ENCODE results near the gene PTPRR. TPM values are rescaled to one million over a fixed set of nuclear protein-coding genes. Genes with fewer than 3 reads are reported as not detected.
A peak's percentile ranks its signal among the peaks of the same experiment; 100 is the strongest.

PTPRR gene
- total and polyA plus RNA-seq, 2 of the 4 experiments (the other 2 are of a cell fraction), result 0.18 to 0.21 TPM

DNA sequence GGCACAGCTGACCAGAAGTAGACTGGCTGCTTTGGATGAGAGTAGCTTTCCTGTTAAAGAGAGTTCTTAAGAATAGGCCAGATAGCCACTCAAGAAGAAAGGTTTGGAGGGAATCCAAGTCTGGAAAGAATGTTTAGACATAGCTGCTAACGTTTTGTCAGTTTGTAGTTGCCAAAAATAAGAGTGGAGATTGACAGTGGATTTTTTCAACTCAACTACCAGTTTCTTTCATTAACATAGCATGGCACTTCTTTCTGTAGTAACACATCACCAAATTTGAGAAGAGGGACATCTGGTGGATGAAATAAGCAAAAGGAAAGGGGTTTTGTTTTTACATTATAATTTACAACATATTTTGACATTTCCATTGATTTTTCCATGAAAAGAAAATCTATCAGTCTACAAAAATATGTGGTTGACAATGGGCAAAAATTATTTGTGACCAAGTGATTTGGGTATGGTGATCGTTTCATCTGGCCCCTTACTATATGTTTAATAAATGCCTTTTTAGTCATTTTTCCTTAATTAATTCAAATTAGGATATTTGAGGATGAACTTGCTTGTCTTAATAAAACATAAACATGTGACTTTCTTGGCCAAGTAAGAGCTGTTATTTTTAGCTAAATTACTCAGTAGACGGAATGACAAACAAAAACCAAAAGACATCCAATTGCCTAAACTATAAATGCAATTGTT lies 71.1 kb downstream of the PTPRR start:
- DNase-seq, result peak; percentile 0
- no CpG with 5 or more reads among the region's 3 CpGs for WGBS, 2 experiments (ENCODE audit: extremely low coverage in 2 of 2, insufficient read length in 1 of 2)
- Histone ChIP-seq H3K9me1 (ENCODE audit: insufficient read depth, low read length) (no peaks in the 10 kb centered on the region), H4K8ac (ENCODE audit: low read depth in 2 of 2, low read length in 2 of 2) (no peak overlapping the region), H3K23ac (ENCODE audit: low read depth, low read length) (no peak overlapping the region), H3K36me3 (ENCODE audit: control insufficient read depth, insufficient read depth, low read length) (no peaks in the 10 kb centered on the region), H3K4me2 (ENCODE audit: low read depth, low read length) (no peak overlapping the region), H2AK5ac (ENCODE audit: low read depth, low read length) (no peak overlapping the region), H3K27ac (ENCODE audit: insufficient read depth, low read length) (no peak overlapping the region), H3K79me1 (ENCODE audit: low read depth in 1 of 2, low read length in 2 of 2) (no peaks in the 10 kb centered on the region), H2BK5ac (ENCODE audit: low read depth, low read length, poor library complexity, severe bottlenecking) (no peak overlapping the region), H3K56ac (ENCODE audit: extremely low read depth, insufficient read depth, low read length) (no peak overlapping the region), H2AK9ac (replicated peaks; ENCODE audit: low read depth, low read length, poor library complexity) (no peak overlapping the region), H3K27me3 (ENCODE audit: control insufficient read depth, insufficient read depth, low read length) (no peaks in the 10 kb centered on the region), H3K4me3 (ENCODE audit: insufficient read depth, low read depth, low read length) (no peak overlapping the region), H4K20me1 (ENCODE audit: insufficient read depth, low read length) (no peaks in the 10 kb centered on the region), H2BK120ac (ENCODE audit: low read depth, low read length) (no peak overlapping the region), H4K5ac (ENCODE audit: low read depth, low read length) (no peak overlapping the region), H2BK15ac (ENCODE audit: low read depth, low read length) (no peak overlapping the region), H4K91ac (ENCODE audit: insufficient read depth, low read depth, low read length) (no peak overlapping the region), H3K18ac (ENCODE audit: low read depth, low read length) (no peak overlapping the region), H2BK20ac (ENCODE audit: low read depth, low read length) (no peak overlapping the region), H3K9me3 (ENCODE audit: control insufficient read depth, insufficient read depth, low read length) (no peaks in the 10 kb centered on the region), H2AFZ (replicated peaks; ENCODE audit: low read length, poor library complexity) (no peak overlapping the region), H3K4me1 (ENCODE audit: control insufficient read depth, insufficient read depth, low read length) (no peaks in the 10 kb centered on the region), H3K4ac (ENCODE audit: low read depth, low read length) (no peak overlapping the region), H3K14ac (replicated peaks; ENCODE audit: low read depth, low read length) (no peak overlapping the region), H3K9ac (ENCODE audit: low read depth, low read length) (no peak overlapping the region)
- POLR2A ChIA-PET (ENCODE audit: unreplicated experiment), result no interaction called here
- CTCF ChIA-PET, result interaction anchor here (0.5 kb wide), 1 partner anchor 549 kb away, joined by 3 read pairs; no protein-coding TSS in a partner anchor
- BruUV-seq (replicated peaks), result no TSS peak
- TF ChIP-seq MAFK (IDR thresholded peaks at IDR 0.05; ENCODE audit: low read depth, low read length) (no peak), CEBPB (IDR thresholded peaks at IDR 0.05; ENCODE audit: low read depth, low read length) (no peak), RAD21 (IDR thresholded peaks at IDR 0.05; ENCODE audit: low read length) (no peak), SMC3 (IDR thresholded peaks at IDR 0.05; ENCODE audit: low read depth, low read length) (peak; percentile 14; the same call in 1 of the 2 replicates)
- TF ChIP-seq, protein P1, sequence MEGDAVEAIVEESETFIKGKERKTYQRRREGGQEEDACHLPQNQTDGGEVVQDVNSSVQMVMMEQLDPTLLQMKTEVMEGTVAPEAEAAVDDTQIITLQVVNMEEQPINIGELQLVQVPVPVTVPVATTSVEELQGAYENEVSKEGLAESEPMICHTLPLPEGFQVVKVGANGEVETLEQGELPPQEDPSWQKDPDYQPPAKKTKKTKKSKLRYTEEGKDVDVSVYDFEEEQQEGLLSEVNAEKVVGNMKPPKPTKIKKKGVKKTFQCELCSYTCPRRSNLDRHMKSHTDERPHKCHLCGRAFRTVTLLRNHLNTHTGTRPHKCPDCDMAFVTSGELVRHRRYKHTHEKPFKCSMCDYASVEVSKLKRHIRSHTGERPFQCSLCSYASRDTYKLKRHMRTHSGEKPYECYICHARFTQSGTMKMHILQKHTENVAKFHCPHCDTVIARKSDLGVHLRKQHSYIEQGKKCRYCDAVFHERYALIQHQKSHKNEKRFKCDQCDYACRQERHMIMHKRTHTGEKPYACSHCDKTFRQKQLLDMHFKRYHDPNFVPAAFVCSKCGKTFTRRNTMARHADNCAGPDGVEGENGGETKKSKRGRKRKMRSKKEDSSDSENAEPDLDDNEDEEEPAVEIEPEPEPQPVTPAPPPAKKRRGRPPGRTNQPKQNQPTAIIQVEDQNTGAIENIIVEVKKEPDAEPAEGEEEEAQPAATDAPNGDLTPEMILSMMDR (conservative IDR thresholded peaks at IDR 0.05; ENCODE audit: low read depth, low read length), result peak; percentile 33
- dilution Hi-C loops (cut with HindIII; ENCODE audit: low sequenced_read_pairs, unreplicated experiment) (no loop called here), intact Hi-C loops (cut with micrococcal nuclease) (loop anchor here (5.0 kb wide), 1 partner anchor 1923 kb away; no protein-coding TSS in a partner anchor), in situ Hi-C loops (cut with MboI; ENCODE audit: low sequenced_read_pairs) (no loop called here)
- no peak for ATAC-seq (ENCODE audit: low read depth)

Measured in IMR-90 (cell line).